ENCODE results near the gene IL5.
A peak's percentile ranks its signal among the peaks of the same experiment; 100 is the strongest.
"Not testable (repeated sequence)": the region's sequence is repeated elsewhere in the genome, so short reads cannot be mapped to it uniquely, and the experiment has no call there.

Gene IL5

GRCh38 chr5:132513618-132514336, 29.5 kb downstream of the IL5 start:
- H3K36me3 ChIP-seq (ENCODE audit: low read length); H2AFZ ChIP-seq (ENCODE audit: low read depth, low read length, severe bottlenecking); H3K9me2 ChIP-seq (replicated peaks; ENCODE audit: insufficient read depth, low read length); H3K4me3 ChIP-seq (ENCODE audit: insufficient read depth, low read length, poor library complexity, severe bottlenecking); H4K20me1 ChIP-seq (ENCODE audit: low read depth, low read length); H3K4me2 ChIP-seq (ENCODE audit: low read depth, low read length, poor library complexity, severe bottlenecking); H3K79me2 ChIP-seq (ENCODE audit: insufficient read depth, low read length); H3F3A ChIP-seq (ENCODE audit: insufficient read depth); H3K9ac ChIP-seq (ENCODE audit: low read length); H3K27ac ChIP-seq (ENCODE audit: low read depth, low read length); H3K9me3 ChIP-seq (ENCODE audit: insufficient read depth, low read length); H3K27me3 ChIP-seq (ENCODE audit: low read length): not testable (repeated sequence)

GRCh38 chr5:132510076-132510475, 33.2 kb downstream of the IL5 start:
- Histone ChIP-seq H3K27ac (ENCODE audit: low read depth, low read length) (no peak overlapping the region), H2AFZ (ENCODE audit: low read depth, low read length, severe bottlenecking) (no peak overlapping the region), H3K9ac (ENCODE audit: low read length) (no peak overlapping the region), H3K4me3 (ENCODE audit: insufficient read depth, low read length, poor library complexity, severe bottlenecking) (no peak overlapping the region), H3K9me3 (ENCODE audit: insufficient read depth, low read length) (no peaks in the 10 kb centered on the region), H3K9me2 (replicated peaks; ENCODE audit: insufficient read depth, low read length) (no peaks in the 10 kb centered on the region), H4K20me1 (ENCODE audit: low read depth, low read length) (no peaks in the 10 kb centered on the region), H3F3A (ENCODE audit: insufficient read depth) (no peaks in the 10 kb centered on the region), H3K79me2 (ENCODE audit: insufficient read depth, low read length) (no peaks in the 10 kb centered on the region), H3K27me3 (ENCODE audit: low read length) (no peaks in the 10 kb centered on the region), H3K4me2 (ENCODE audit: low read depth, low read length, poor library complexity, severe bottlenecking) (no peak overlapping the region), H3K36me3 (ENCODE audit: low read length) (no peaks in the 10 kb centered on the region)
- TF ChIP-seq, protein P1, sequence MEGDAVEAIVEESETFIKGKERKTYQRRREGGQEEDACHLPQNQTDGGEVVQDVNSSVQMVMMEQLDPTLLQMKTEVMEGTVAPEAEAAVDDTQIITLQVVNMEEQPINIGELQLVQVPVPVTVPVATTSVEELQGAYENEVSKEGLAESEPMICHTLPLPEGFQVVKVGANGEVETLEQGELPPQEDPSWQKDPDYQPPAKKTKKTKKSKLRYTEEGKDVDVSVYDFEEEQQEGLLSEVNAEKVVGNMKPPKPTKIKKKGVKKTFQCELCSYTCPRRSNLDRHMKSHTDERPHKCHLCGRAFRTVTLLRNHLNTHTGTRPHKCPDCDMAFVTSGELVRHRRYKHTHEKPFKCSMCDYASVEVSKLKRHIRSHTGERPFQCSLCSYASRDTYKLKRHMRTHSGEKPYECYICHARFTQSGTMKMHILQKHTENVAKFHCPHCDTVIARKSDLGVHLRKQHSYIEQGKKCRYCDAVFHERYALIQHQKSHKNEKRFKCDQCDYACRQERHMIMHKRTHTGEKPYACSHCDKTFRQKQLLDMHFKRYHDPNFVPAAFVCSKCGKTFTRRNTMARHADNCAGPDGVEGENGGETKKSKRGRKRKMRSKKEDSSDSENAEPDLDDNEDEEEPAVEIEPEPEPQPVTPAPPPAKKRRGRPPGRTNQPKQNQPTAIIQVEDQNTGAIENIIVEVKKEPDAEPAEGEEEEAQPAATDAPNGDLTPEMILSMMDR (IDR thresholded peaks at IDR 0.05; ENCODE audit: insufficient read depth, low read length, poor library complexity, severe bottlenecking), result no peak
- TF ChIP-seq EZH2phosphoT487 (conservative IDR thresholded peaks at IDR 0.05; ENCODE audit: low read length), result no peak

DNA sequence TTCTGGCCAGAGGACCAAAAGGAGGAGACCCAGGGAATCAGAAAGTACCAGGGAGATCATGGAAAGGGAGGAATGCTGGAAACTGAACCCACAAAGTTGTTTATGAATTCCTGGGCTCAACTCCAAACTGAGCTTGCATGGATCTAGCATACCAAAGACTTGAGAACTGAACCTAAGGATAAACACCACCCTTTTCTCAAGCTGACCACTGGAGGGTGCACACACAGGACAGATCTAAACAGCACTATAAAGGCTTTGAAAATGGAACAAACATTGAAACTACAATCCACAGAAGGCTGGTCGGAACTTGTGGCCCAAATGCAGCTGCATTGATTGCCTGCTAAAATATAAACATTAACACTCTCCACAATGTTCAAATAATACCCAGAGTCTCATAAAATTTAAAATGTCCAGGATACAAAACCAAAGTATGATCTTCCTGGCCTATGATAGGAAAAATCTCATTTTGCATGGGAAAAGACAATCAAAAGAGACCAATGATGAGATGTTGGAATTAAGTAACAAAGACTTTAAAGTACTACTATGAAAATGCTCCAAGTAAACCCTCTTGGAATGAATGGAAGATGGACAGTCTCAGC, 37.1 kb downstream of the IL5 start:
- H3K4me2 ChIP-seq (ENCODE audit: low read depth, low read length, poor library complexity, severe bottlenecking), result no peak overlapping the region
- no peaks in the 10 kb centered on the region for H3F3A ChIP-seq (ENCODE audit: insufficient read depth)
- H3K36me3 ChIP-seq (ENCODE audit: low read length), result no peaks in the 10 kb centered on the region
- H3K9me3 ChIP-seq (ENCODE audit: insufficient read depth, low read length), result no peaks in the 10 kb centered on the region
- no peak overlapping the region for H2AFZ ChIP-seq (ENCODE audit: low read depth, low read length, severe bottlenecking)
- H3K4me3 ChIP-seq (ENCODE audit: insufficient read depth, low read length, poor library complexity, severe bottlenecking), result no peak overlapping the region
- TF ChIP-seq, protein P1 (IDR thresholded peaks at IDR 0.05; ENCODE audit: insufficient read depth, low read length, poor library complexity, severe bottlenecking), result peak; percentile 31
- no peak for TF ChIP-seq EZH2phosphoT487 (conservative IDR thresholded peaks at IDR 0.05; ENCODE audit: low read length)
- H3K79me2 ChIP-seq (ENCODE audit: insufficient read depth, low read length), result no peaks in the 10 kb centered on the region
- H3K9me2 ChIP-seq (replicated peaks; ENCODE audit: insufficient read depth, low read length), result no peaks in the 10 kb centered on the region
- H3K9ac ChIP-seq (ENCODE audit: low read length), result no peak overlapping the region
- H3K27me3 ChIP-seq (ENCODE audit: low read length), result no peaks in the 10 kb centered on the region
- H4K20me1 ChIP-seq (ENCODE audit: low read depth, low read length), result no peaks in the 10 kb centered on the region
- H3K27ac ChIP-seq (ENCODE audit: low read depth, low read length), result no peak overlapping the region

DNA sequence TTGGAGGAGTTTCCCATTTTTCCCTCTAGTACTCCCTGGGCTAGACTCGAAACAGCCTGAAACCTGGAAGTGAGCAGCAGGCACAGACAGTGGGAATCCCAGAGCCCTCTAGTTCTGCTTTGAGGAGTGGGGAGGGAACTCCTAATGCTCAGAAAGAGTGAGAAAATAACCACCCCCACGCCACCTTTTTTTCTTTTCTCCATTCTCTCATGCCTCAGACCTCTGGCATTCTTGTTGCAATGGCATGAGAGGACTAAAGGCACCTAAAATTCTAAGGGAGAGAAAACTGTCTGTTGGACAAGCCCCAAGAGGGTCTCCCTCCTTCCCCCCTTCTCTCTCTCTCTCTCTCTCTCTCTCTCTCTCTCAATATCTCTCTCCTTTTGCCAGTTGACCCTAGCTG, 37.7 kb downstream of the IL5 start:
- Histone ChIP-seq H3K36me3 (ENCODE audit: low read length) (no peaks in the 10 kb centered on the region), H3K9me3 (ENCODE audit: insufficient read depth, low read length) (no peaks in the 10 kb centered on the region), H3K27me3 (ENCODE audit: low read length) (no peaks in the 10 kb centered on the region), H3K4me3 (ENCODE audit: insufficient read depth, low read length, poor library complexity, severe bottlenecking) (no peak overlapping the region), H3K9me2 (replicated peaks; ENCODE audit: insufficient read depth, low read length) (no peaks in the 10 kb centered on the region), H3K79me2 (ENCODE audit: insufficient read depth, low read length) (no peaks in the 10 kb centered on the region), H3K9ac (ENCODE audit: low read length) (no peak overlapping the region), H3F3A (ENCODE audit: insufficient read depth) (no peaks in the 10 kb centered on the region), H2AFZ (ENCODE audit: low read depth, low read length, severe bottlenecking) (no peak overlapping the region), H3K27ac (ENCODE audit: low read depth, low read length) (no peak overlapping the region), H4K20me1 (ENCODE audit: low read depth, low read length) (no peaks in the 10 kb centered on the region), H3K4me2 (ENCODE audit: low read depth, low read length, poor library complexity, severe bottlenecking) (no peak overlapping the region)
- TF ChIP-seq, protein P1 (IDR thresholded peaks at IDR 0.05; ENCODE audit: insufficient read depth, low read length, poor library complexity, severe bottlenecking), result no peak
- no peak for TF ChIP-seq EZH2phosphoT487 (conservative IDR thresholded peaks at IDR 0.05; ENCODE audit: low read length)

Measured in SU-DHL-6 (cell line).